Effector memory CD4-positive, alpha-beta T cell (primary cell): ENCODE results near the gene OR56A3.
"Not testable (repeated sequence)": the region's sequence is repeated elsewhere in the genome, so short reads cannot be mapped to it uniquely, and the experiment has no call there.

ENCODE experiments used
- DNase-seq, 3 donors: peaks; one replicate each; pipeline ENCODE4 v3.0.0-alpha.2; 2020
- H3K27ac ChIP-seq: 2 replicates; pipeline ENCODE4 v1.7.0; 2013; ENCODE audit warnings: mild to moderate bottlenecking, low read length, moderate library complexity; ENCODE audit not compliant: insufficient read depth, poor library complexity, severe bottlenecking
- H3K27me3 ChIP-seq: replicated peaks from 2 replicates; pipeline ENCODE4 v1.7.0; 2013; ENCODE audit warnings: mild to moderate bottlenecking, low read length; ENCODE audit not compliant: insufficient read depth, control insufficient read depth, poor library complexity, severe bottlenecking
- H3K36me3 ChIP-seq: 2 replicates; pipeline ENCODE4 v1.7.0; 2013; ENCODE audit warnings: mild to moderate bottlenecking, low read length, moderate library complexity; ENCODE audit not compliant: control insufficient read depth, insufficient read depth
- H3K4me1 ChIP-seq: 2 replicates; pipeline ENCODE4 v1.7.0; 2013; ENCODE audit warnings: low read length, mild to moderate bottlenecking; ENCODE audit not compliant: control insufficient read depth, insufficient read depth, poor library complexity, severe bottlenecking
- H3K4me3 ChIP-seq: 2 replicates; pipeline ENCODE4 v1.7.0; 2013; ENCODE audit warnings: low read length, low read depth, mild to moderate bottlenecking; ENCODE audit not compliant: insufficient read depth, poor library complexity, severe bottlenecking
- H3K9me3 ChIP-seq: 2 replicates; pipeline ENCODE4 v1.7.0; 2013; ENCODE audit warnings: mild to moderate bottlenecking, low read length, moderate library complexity; ENCODE audit not compliant: control insufficient read depth

The OR56A3 gene

DNA sequence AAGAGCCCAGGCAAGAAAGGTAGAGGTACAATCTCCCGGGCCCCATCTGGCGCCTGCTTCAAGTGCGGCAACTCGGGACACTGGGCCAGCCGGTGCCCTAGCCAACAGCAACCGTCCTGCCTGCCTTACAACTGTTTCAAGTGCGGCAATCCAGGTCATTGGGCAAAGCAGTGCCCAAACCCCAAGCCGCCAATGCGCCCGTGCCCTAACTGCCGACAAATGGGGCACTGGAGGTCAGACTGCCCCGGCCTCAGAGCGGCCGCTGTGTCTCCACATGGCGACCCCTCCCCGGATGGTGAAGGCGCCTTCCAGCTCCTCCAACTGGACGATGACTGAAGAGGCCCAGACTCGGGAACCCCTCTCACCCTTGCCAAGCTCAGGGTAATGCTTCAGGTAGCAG is 11.4 kb upstream of the OR56A3 start:
- H3K27ac ChIP-seq, result no peak overlapping the region
- no peak for DNase-seq
- H3K4me3 ChIP-seq, result no peak overlapping the region
- no peaks in the 10 kb centered on the region for H3K9me3 ChIP-seq
- H3K27me3 ChIP-seq, result no peaks in the 10 kb centered on the region
- no peaks in the 10 kb centered on the region for H3K4me1 ChIP-seq
- H3K36me3 ChIP-seq, result no peaks in the 10 kb centered on the region

DNA sequence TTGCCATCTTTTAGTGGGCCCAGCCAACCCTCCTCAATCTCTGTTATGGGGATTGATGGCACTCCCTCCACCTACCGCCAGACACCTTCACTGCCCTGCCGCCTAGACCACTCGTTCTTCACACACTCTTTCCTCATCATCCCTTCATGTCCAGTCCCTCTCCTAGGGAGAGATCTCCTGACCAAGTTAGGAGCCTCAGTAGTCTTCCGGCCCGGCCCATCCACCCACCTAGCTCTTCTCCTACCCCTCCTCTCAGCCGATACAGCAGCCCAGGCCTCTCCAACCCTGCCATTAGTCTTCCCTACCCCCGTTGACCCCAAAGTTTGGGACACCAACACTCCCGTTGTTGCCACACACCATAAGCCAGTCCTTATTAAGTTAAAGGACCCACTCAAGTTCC is 11.0 kb upstream of the OR56A3 start:
- no peak overlapping the region for H3K4me3 ChIP-seq
- H3K27ac ChIP-seq, result no peak overlapping the region
- H3K36me3 ChIP-seq, result no peaks in the 10 kb centered on the region
- no peaks in the 10 kb centered on the region for H3K9me3 ChIP-seq
- H3K4me1 ChIP-seq, result no peaks in the 10 kb centered on the region
- no peak for DNase-seq
- no peaks in the 10 kb centered on the region for H3K27me3 ChIP-seq

DNA sequence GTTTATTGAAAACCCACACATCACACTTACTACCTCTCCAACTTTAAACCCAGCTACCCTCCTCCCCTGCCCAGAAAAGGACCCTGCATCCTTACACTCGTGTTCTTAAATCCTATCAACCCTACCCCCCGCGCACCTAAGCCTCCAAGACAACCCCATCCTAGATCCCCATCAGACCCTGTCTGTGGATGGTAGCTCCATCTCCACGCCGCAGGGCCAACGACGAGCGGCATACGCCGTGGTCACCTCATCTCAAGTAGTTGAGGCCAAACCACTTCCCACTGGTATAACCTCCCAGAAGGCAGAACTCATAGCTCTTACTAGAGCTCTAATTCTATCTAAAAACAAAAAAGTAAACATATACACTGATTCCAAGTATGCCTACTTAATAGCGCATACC is 9.4 kb upstream of the OR56A3 start:
- DNase-seq, result no peak
- H3K27me3 ChIP-seq, result no peaks in the 10 kb centered on the region
- H3K9me3 ChIP-seq, result no peaks in the 10 kb centered on the region
- H3K36me3 ChIP-seq, result no peaks in the 10 kb centered on the region
- no peaks in the 10 kb centered on the region for H3K4me1 ChIP-seq
- no peak overlapping the region for H3K4me3 ChIP-seq
- H3K27ac ChIP-seq, result no peak overlapping the region

DNA sequence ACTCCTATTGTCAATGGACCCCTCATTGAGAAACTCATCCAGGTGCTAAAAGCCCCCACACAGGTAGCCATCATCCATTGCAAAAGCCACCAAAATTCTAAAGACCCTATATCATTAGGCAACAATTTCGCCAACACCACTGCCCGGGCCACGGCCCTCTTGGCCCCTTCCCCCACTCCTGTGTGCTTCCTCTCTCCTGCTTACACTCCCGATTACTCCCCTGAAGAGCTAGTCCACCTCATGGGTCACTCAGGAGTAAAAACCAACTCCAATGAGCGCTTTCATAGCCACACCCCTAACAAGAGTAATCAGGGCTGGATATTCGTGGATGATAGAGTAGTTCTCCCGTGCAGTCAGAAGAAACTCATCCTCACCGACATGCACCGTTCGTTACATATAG is 8.9 kb upstream of the OR56A3 start:
- Histone ChIP-seq H3K4me1 (no peaks in the 10 kb centered on the region), H3K27ac (no peak overlapping the region), H3K9me3 (no peaks in the 10 kb centered on the region), H3K4me3 (no peak overlapping the region), H3K36me3 (no peaks in the 10 kb centered on the region), H3K27me3 (no peaks in the 10 kb centered on the region)
- DNase-seq, result no peak

GRCh38 chr11:5937868-5938602 is 4.0 kb upstream of the OR56A3 start:
- no peaks in the 10 kb centered on the region for H3K36me3 ChIP-seq
- H3K4me3 ChIP-seq, result no peak overlapping the region
- no peaks in the 10 kb centered on the region for H3K27me3 ChIP-seq
- no peaks in the 10 kb centered on the region for H3K4me1 ChIP-seq
- H3K27ac ChIP-seq, result no peak overlapping the region
- no peak for DNase-seq
- no peaks in the 10 kb centered on the region for H3K9me3 ChIP-seq

DNA sequence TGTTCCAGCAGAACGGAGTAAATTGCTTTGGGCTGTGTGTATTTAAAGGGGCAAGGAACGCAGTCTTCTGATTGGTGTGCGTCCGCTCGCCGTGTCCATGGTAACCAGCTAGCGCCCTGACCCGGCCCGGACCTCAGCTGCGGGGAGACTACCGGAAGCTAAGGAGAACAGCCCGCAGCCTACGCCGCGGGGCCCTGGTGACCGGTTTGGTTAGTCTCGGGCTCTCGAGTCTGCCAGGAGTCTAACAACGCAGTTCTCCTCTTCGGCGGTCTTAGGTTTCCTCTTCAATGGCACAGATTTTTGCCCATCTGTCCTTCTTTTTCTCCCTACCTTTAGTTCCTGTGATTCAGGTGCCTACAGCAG is 3.5 kb upstream of the OR56A3 start:
- Histone ChIP-seq H3K27me3 (no peaks in the 10 kb centered on the region), H3K9me3 (no peaks in the 10 kb centered on the region), H3K4me1 (no peaks in the 10 kb centered on the region), H3K27ac (no peak overlapping the region), H3K36me3 (no peaks in the 10 kb centered on the region), H3K4me3 (no peak overlapping the region)
- DNase-seq, result no peak

GRCh38 chr11:5940748-5941147 is 1.3 kb upstream of the OR56A3 start:
- Histone ChIP-seq H3K27me3 (no peaks in the 10 kb centered on the region), H3K36me3 (no peaks in the 10 kb centered on the region), H3K9me3 (no peaks in the 10 kb centered on the region), H3K4me3 (no peak overlapping the region), H3K4me1 (no peaks in the 10 kb centered on the region), H3K27ac (no peak overlapping the region)
- no peak for DNase-seq

- H3K4me3 ChIP-seq, result no peak overlapping the region
These were observed 13.5 kb downstream of the OR56A3 start for GRCh38 chr11:5955586-5955985.

DNA sequence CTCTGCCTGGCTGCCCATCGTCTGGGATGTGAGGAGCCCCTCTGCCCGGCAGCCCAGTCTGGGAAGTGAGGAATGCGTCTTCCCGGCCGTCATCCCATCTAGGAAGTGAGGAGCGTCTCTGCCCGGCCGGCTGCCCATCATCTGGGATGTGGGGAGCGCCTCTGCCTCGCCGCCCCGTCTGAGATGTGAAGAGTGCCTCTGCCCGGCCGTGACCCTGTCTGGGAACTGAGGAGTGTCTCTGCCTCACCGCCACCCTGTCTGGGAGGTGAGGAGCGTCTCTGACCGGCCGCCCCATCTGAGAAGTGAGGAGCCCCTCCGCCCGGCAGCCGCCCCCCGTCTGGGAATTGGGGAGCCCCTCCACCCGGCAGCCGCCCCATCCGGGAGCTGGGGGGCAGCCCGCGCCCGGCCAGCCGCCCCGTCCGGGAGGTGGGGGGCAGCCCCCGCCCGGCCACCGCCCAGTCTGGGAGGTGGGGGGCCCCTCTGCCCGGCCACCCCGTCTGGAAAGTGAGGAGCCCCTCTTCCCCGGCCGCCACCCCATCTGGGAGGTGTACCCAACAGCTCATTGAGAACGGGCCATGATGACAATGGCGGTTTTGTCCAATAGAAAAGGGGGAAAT is 18.8 kb downstream of the OR56A3 start:
- not testable (repeated sequence) for H3K27ac ChIP-seq, H3K36me3 ChIP-seq, H3K27me3 ChIP-seq, H3K4me1 ChIP-seq, DNase-seq, H3K4me3 ChIP-seq, H3K9me3 ChIP-seq

More at GRCh38 chr11:5955586-5955985, 13.5 kb downstream of the OR56A3 start:
- no peaks in the 10 kb centered on the region for H3K4me1 ChIP-seq
- H3K9me3 ChIP-seq, result no peaks in the 10 kb centered on the region
- DNase-seq, result no peak
- no peak overlapping the region for H3K27ac ChIP-seq
- no peaks in the 10 kb centered on the region for H3K27me3 ChIP-seq
- no peaks in the 10 kb centered on the region for H3K36me3 ChIP-seq

- DNase-seq, result no peak
- no peak overlapping the region for H3K27ac ChIP-seq
- no peaks in the 10 kb centered on the region for H3K36me3 ChIP-seq
- H3K4me1 ChIP-seq, result no peaks in the 10 kb centered on the region
- H3K4me3 ChIP-seq, result no peak overlapping the region
- no peaks in the 10 kb centered on the region for H3K9me3 ChIP-seq
- no peaks in the 10 kb centered on the region for H3K27me3 ChIP-seq
These were observed 24.9 kb downstream of the OR56A3 start for GRCh38 chr11:5966958-5967357.
